ENCODE measurements around the gene ARFGAP1. TPM values are rescaled to one million over a fixed set of nuclear protein-coding genes. Genes with fewer than 3 reads are reported as not detected.

Gene ARFGAP1
- total RNA-seq: 10 to 100 TPM; 80.1 to 82.0 TPM

GRCh38 chr20:63272105-63273058 is at the start of gene ARFGAP1:
Gene ARFGAP1 (plus strand): TSS chr20:63272813. CDS start chr20:63275581, 2,768 bp downstream.
- ChIA-PET CTCF (no interaction called here), POLR2A (interaction anchor here (0.5 to 2.1 kb wide), 9 partner anchors 12 to 796 kb away, joined by 3 to 13 read pairs (median 4); partner anchors contain the start of genes PPDPF and YTHDF1)
- Mint-ChIP-seq H3K36me3 (ENCODE audit: low read depth) (peaks cover 6% of the 10 kb centered on the region), H3K4me1 (peaks cover 26% of the 10 kb centered on the region), H3K4me3 (peak within 1 kb of the TSS; percentile 91), H3K27me3 (no peaks in the 10 kb centered on the region), H3K9me3 (no peaks in the 10 kb centered on the region), H3K27ac (peak within 1 kb of the TSS; percentile 82)
- DNase-seq: peak; percentile 91

DNA sequence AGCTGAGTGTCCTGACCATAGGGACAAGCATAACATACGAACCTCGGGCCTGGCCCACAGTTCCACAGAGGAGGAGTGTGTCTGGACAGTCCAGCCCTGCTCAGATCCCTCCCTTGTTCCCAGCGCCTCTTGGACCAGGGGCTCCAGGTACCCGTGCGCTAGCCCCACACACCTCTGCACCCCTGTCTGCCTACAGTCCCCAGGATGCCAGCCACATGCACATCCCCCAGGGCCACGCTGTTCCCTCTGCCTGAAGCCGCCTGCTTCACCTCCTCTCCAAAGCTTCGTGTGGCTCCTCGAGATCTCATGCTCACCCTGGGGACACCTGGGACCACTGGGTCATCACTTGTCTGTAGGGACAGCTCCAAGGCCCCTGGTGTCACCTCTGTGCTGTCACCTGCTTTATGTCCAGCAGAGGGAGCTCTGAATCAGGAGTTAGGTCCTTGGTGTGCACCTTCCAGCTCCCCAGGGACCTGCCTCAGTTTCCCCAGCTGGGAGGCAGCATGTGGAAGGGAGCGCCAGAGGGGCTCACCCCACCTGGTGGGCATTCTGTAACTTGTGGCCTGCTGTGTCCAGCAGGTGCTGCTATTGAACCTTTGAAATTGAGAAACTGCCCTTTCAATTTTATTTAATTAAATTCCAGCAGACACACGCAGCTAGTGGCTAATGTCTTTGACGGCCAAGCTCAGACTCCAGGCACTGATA is 49.3 kb upstream of the ARFGAP1 start:
- ChIA-PET POLR2A (interaction anchor here (1.1 kb wide), 1 partner anchor 159 kb away, joined by 4 read pairs; no protein-coding TSS in a partner anchor), CTCF (interaction anchor here (0.6 to 3.0 kb wide), 23 partner anchors 9 to 297 kb away, joined by 3 to 25 read pairs (median 5); partner anchors contain the start of genes BIRC7 and PPDPF)
- H3K4me1 Mint-ChIP-seq: no peaks in the 10 kb centered on the region
- no peaks in the 10 kb centered on the region for H3K36me3 Mint-ChIP-seq (ENCODE audit: low read depth)
- peak; percentile 54 for DNase-seq
- no peak overlapping the region for H3K27ac Mint-ChIP-seq
- no peak overlapping the region for H3K4me3 Mint-ChIP-seq
- H3K27me3 Mint-ChIP-seq: peaks cover 5% of the 10 kb centered on the region
- H3K9me3 Mint-ChIP-seq: no peaks in the 10 kb centered on the region

- POLR2A ChIA-PET: no interaction called here
- Mint-ChIP-seq H3K4me1 (no peaks in the 10 kb centered on the region), H3K4me3 (no peak overlapping the region)
These were observed 48.8 kb upstream of the ARFGAP1 start for GRCh38 chr20:63223826-63224207.

DNA sequence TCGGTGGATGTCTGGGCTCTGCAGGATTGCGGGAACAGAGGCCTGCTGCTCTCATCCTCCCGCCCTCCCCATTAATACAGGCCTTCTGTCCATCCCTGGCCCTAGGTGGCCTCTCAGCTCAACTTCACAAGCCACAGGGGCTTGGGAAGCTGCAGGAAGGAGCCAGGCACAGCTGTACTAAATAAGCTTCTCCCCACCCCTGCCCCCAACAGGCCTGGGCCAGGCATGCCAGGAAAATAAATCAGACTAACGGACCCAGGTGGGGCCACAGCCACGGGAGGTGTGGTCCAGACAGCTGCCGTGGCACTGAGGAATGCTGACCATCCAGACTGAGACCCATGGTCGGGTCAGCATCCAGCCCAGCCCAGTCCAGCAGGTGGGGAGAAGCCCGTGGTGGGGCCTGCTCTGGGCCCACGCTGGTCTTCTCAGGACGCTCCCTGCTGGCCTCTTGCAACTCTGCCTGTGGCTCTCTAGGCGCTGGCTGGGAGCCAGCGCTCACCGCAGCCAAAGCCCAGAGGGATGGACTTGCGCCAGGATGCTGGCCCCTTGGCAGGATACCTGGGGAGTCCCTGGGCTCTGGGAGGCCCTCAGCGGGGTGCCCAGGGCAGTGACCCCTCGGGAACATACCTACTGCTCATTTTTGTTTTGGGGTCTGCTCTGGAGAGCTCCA is 48.1 kb upstream of the ARFGAP1 start:
- Mint-ChIP-seq H3K27me3 (peaks cover 13% of the 10 kb centered on the region), H3K9me3 (no peaks in the 10 kb centered on the region), H3K4me1 (no peaks in the 10 kb centered on the region), H3K36me3 (ENCODE audit: low read depth) (no peaks in the 10 kb centered on the region), H3K27ac (no peak overlapping the region), H3K4me3 (no peak overlapping the region)
- no peak for DNase-seq
- POLR2A ChIA-PET: interaction anchor here (0.9 kb wide), 1 partner anchor 13 kb away, joined by 3 read pairs; no protein-coding TSS in a partner anchor
- CTCF ChIA-PET: interaction anchor here (1.2 to 3.0 kb wide), 8 partner anchors 11 to 157 kb away, joined by 4 to 25 read pairs (median 8); partner anchors contain the start of gene BIRC7

More at GRCh38 chr20:63223826-63224207, 48.8 kb upstream of the ARFGAP1 start:
- H3K36me3 Mint-ChIP-seq (ENCODE audit: low read depth): no peaks in the 10 kb centered on the region
- H3K9me3 Mint-ChIP-seq: no peaks in the 10 kb centered on the region
- DNase-seq: no peak
- H3K27ac Mint-ChIP-seq: no peak overlapping the region
- peaks cover 8% of the 10 kb centered on the region for H3K27me3 Mint-ChIP-seq
- CTCF ChIA-PET: interaction anchor here (0.9 to 3.0 kb wide), 18 partner anchors 10 to 158 kb away, joined by 3 to 25 read pairs (median 6); partner anchors contain the start of gene BIRC7

DNA sequence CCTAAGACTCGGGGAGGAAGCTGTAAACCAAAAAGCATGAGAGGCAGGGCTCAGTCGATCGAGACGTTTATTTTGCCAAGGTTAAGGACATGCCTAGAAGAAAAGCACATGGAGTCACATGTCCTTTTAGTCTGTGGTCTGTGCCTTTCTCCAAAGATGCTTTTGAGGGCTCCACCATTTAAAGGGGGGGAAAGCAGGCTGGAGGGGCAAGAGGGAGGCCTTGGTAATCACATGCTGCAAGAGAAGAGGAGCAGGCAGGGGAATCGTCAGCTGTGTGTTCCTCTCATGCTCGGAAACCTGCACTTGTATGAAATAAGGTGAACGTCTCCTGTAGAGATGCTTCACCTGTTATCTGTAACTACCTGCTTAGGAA is 47.5 kb upstream of the ARFGAP1 start:
- DNase-seq: no peak
- no peaks in the 10 kb centered on the region for H3K4me1 Mint-ChIP-seq
- H3K36me3 Mint-ChIP-seq (ENCODE audit: low read depth): no peaks in the 10 kb centered on the region
- POLR2A ChIA-PET: interaction anchor here (0.9 kb wide), 1 partner anchor 14 kb away, joined by 3 read pairs; no protein-coding TSS in a partner anchor
- peaks cover 17% of the 10 kb centered on the region for H3K27me3 Mint-ChIP-seq
- CTCF ChIA-PET: interaction anchor here (0.9 to 3.0 kb wide), 3 partner anchors 11 to 626 kb away, joined by 3 to 25 read pairs (median 23); no protein-coding TSS in a partner anchor
- no peaks in the 10 kb centered on the region for H3K9me3 Mint-ChIP-seq
- H3K27ac Mint-ChIP-seq: no peak overlapping the region
- H3K4me3 Mint-ChIP-seq: no peak overlapping the region

GRCh38 chr20:63226042-63226943 is 46.3 kb upstream of the ARFGAP1 start:
- DNase-seq: no peak
- Mint-ChIP-seq H3K27me3 (peaks cover 24% of the 10 kb centered on the region), H3K36me3 (ENCODE audit: low read depth) (no peaks in the 10 kb centered on the region), H3K9me3 (no peaks in the 10 kb centered on the region), H3K4me1 (no peaks in the 10 kb centered on the region), H3K4me3 (no peak overlapping the region), H3K27ac (no peak overlapping the region)
- CTCF ChIA-PET: interaction anchor here (0.9 kb wide), 1 partner anchor 625 kb away, joined by 3 read pairs; no protein-coding TSS in a partner anchor
- POLR2A ChIA-PET: no interaction called here

DNA sequence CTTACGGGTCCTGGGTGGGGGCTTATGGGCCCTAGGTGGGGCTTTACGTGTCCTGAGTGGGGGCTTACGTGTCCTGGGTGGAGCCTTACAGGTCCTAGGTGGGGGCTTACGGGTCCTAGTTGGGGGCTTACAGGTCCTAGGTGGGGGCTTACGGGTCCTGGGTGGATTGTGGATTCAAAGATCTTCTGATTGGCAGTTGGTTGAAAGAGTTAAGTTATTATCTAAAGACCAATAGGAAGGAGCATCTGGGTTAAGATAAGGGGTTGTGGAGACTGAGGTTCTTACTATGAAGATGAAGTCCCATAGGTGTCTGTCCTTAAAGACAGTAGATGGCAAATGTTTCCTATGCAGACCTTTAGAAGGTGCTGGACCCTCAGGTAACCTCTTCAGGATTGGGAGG is 45.4 kb upstream of the ARFGAP1 start:
- ChIA-PET POLR2A (no interaction called here), CTCF (no interaction called here)
- Mint-ChIP-seq H3K9me3 (no peaks in the 10 kb centered on the region), H3K4me3 (no peak overlapping the region), H3K27me3 (peaks cover 33% of the 10 kb centered on the region), H3K27ac (no peak overlapping the region), H3K36me3 (ENCODE audit: low read depth) (no peaks in the 10 kb centered on the region), H3K4me1 (no peaks in the 10 kb centered on the region)
- no peak for DNase-seq

- H3K27me3 Mint-ChIP-seq: peaks cover 34% of the 10 kb centered on the region
- no peak for DNase-seq
- H3K4me1 Mint-ChIP-seq: no peaks in the 10 kb centered on the region
- ChIA-PET POLR2A (no interaction called here), CTCF (interaction anchor here (0.7 kb wide), 1 partner anchor 51 kb away, joined by 3 read pairs; no protein-coding TSS in a partner anchor)
- H3K4me3 Mint-ChIP-seq: no peak overlapping the region
- H3K36me3 Mint-ChIP-seq (ENCODE audit: low read depth): no peaks in the 10 kb centered on the region
- no peak overlapping the region for H3K27ac Mint-ChIP-seq
- H3K9me3 Mint-ChIP-seq: no peaks in the 10 kb centered on the region
These were observed 43.8 kb upstream of the ARFGAP1 start for GRCh38 chr20:63228806-63229205.

- Mint-ChIP-seq H3K9me3 (no peaks in the 10 kb centered on the region), H3K27ac (no peak overlapping the region), H3K4me3 (no peak overlapping the region), H3K36me3 (ENCODE audit: low read depth) (no peaks in the 10 kb centered on the region), H3K4me1 (peaks cover 1% of the 10 kb centered on the region), H3K27me3 (peaks cover 35% of the 10 kb centered on the region)
- POLR2A ChIA-PET: no interaction called here
- no peak for DNase-seq
- CTCF ChIA-PET: no interaction called here
These were observed 41.8 kb upstream of the ARFGAP1 start for GRCh38 chr20:63230800-63231268.

- no peaks in the 10 kb centered on the region for H3K36me3 Mint-ChIP-seq (ENCODE audit: low read depth)
- DNase-seq: no peak
- peaks cover 1% of the 10 kb centered on the region for H3K4me1 Mint-ChIP-seq
- ChIA-PET POLR2A (no interaction called here), CTCF (interaction anchor here (1.0 kb wide), 1 partner anchor 10 kb away, joined by 4 read pairs; no protein-coding TSS in a partner anchor)
- no peak overlapping the region for H3K4me3 Mint-ChIP-seq
- H3K9me3 Mint-ChIP-seq: no peaks in the 10 kb centered on the region
- H3K27ac Mint-ChIP-seq: no peak overlapping the region
- peaks cover 35% of the 10 kb centered on the region for H3K27me3 Mint-ChIP-seq
These were observed 40.2 kb upstream of the ARFGAP1 start for GRCh38 chr20:63232235-63233060.

DNA sequence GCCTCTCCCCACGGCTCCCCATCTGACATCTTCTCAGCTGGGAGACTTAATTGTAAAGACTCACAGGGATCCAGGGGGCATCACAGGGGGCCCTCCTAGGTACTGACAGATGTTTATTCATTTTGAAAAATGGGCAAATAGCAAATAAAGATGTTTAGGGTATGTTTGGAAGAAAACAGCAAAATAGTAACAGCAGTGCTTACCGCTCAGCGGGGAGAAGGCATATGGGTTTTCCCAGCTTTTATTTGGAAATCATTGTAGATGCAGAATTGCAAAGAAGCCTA is 39.6 kb upstream of the ARFGAP1 start:
- H3K4me3 Mint-ChIP-seq: no peak overlapping the region
- ChIA-PET POLR2A (no interaction called here), CTCF (interaction anchor here (1.0 kb wide), 1 partner anchor 10 kb away, joined by 4 read pairs; no protein-coding TSS in a partner anchor)
- H3K27me3 Mint-ChIP-seq: peaks cover 35% of the 10 kb centered on the region
- H3K36me3 Mint-ChIP-seq (ENCODE audit: low read depth): no peaks in the 10 kb centered on the region
- no peak overlapping the region for H3K27ac Mint-ChIP-seq
- DNase-seq: no peak
- no peaks in the 10 kb centered on the region for H3K9me3 Mint-ChIP-seq
- peaks cover 1% of the 10 kb centered on the region for H3K4me1 Mint-ChIP-seq

Data from activated CD4-positive, alpha-beta memory T cell treated with anti-CD3 and anti-CD28 coated beads, Interleukin-2, amount 10 ng/mL, durations not matched to agents 7 days and 5 days (primary cell).